NT2/D1 (cell line): ENCODE data around the gene TNFAIP8L3.

Experiments
- SUZ12 ChIP-seq: IDR thresholded peaks from 2 replicates; pipeline ENCODE4 v1.6.1; 2011; ENCODE audit not compliant: insufficient read length, insufficient read depth; ENCODE audit errors: extremely low read depth
- YY1 ChIP-seq: IDR thresholded peaks from 2 replicates; pipeline ENCODE4 v1.6.1; 2011; ENCODE audit not compliant: insufficient read length, insufficient read depth

DNA sequence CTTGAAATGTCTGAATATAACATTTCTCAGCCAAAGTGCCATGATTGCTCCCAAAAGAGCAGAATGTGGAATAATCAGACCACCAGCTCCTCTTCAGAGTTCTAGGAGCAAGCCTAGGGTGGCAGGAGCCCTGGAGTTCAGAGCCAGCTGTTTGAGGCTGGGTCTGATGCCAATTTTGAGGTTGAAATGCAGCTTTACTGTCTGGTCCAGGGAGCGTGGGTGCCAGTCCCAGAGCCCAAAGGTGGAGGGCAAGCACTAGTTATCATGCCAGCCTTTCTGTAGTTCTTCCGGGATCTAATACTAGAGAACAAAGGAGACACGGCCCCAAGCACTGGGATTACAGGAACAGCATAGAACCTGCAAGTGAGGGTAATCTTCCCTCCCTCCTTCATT, 69.3 kb downstream of the TNFAIP8L3 start:
- TF ChIP-seq SUZ12 (no peak), YY1 (no peak)
